ENCODE results near the gene CARD9.

CARD9 gene

GRCh38 chr9:136372561-136373299, 739 bp downstream of the CARD9 start:
- Histone ChIP-seq H3K36me3 (peaks cover 7 to 68% (median 41%) of the 10 kb centered on the region in 11 experiments; a peak in 21 of 22 replicates), H3K4me3 (peak overlapping the region; percentile 43 to 86 (median 64)), H3K27me3 (no peaks in the 10 kb centered on the region), H3K27ac (peak overlapping the region; percentile 29 to 92 (median 85); a peak in 21 of 22 replicates), H3K4me1 (peaks cover 74 to 93% (median 81%) of the 10 kb centered on the region in 10 experiments), H3K9ac (peak overlapping the region; percentile 76 to 86 (median 82)), H3K9me3 (replicated peaks in 1 of 11) (no peaks in the 10 kb centered on the region), H4K20me1 (peaks cover 0 to 67% (median 16%) of the 10 kb centered on the region in 11 experiments; a peak in 14 of 22 replicates), H3K4me2 (peak overlapping the region; percentile 89 to 99 (median 95))
- peak; percentile 38 to 94 (median 86); a peak in 18 of 22 replicates for TF ChIP-seq Cebpa-rat (IDR thresholded peaks at IDR 0.05)

GRCh38 chr9:136372006-136372405, 1.5 kb downstream of the CARD9 start:
- Histone ChIP-seq H4K20me1 (peaks cover 0 to 67% (median 11%) of the 10 kb centered on the region in 11 experiments; a peak in 14 of 22 replicates), H3K4me3 (peak overlapping the region in 9 of 10 experiments; percentile 17 to 86 (median 66); a peak in 16 of 20 replicates), H3K36me3 (peaks cover 4 to 72% (median 38%) of the 10 kb centered on the region in 11 experiments; a peak in 20 of 22 replicates), H3K4me1 (peaks cover 73 to 93% (median 79%) of the 10 kb centered on the region in 10 experiments), H3K27me3 (no peaks in the 10 kb centered on the region), H3K9ac (peak overlapping the region; percentile 76 to 86 (median 82)), H3K27ac (peak overlapping the region; percentile 21 to 92 (median 85); a peak in 21 of 22 replicates), H3K9me3 (replicated peaks in 1 of 11) (no peaks in the 10 kb centered on the region), H3K4me2 (peak overlapping the region; percentile 89 to 99 (median 95))
- TF ChIP-seq Cebpa-rat (IDR thresholded peaks at IDR 0.05) = no peak

DNA sequence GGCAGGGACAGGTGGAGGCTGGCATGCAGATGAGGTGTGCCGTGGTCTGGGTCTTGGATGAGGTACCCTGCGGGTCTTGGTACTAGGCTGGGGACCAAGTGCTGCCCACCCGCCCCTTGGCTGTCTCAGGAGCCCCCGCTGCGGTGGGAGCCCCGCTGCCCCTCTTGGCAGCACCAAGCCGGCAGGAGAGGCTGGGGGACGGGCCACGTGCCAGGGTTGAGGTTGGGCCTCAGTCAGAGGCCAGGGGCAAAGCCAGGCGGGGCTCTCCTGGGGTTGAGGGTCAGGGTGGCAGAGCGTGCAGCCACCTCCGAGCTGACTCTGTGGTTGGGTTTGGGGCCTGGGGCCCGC, 2.0 kb downstream of the CARD9 start:
- H3K4me1 ChIP-seq = peaks cover 73 to 93% (median 78%) of the 10 kb centered on the region in 10 experiments

DNA sequence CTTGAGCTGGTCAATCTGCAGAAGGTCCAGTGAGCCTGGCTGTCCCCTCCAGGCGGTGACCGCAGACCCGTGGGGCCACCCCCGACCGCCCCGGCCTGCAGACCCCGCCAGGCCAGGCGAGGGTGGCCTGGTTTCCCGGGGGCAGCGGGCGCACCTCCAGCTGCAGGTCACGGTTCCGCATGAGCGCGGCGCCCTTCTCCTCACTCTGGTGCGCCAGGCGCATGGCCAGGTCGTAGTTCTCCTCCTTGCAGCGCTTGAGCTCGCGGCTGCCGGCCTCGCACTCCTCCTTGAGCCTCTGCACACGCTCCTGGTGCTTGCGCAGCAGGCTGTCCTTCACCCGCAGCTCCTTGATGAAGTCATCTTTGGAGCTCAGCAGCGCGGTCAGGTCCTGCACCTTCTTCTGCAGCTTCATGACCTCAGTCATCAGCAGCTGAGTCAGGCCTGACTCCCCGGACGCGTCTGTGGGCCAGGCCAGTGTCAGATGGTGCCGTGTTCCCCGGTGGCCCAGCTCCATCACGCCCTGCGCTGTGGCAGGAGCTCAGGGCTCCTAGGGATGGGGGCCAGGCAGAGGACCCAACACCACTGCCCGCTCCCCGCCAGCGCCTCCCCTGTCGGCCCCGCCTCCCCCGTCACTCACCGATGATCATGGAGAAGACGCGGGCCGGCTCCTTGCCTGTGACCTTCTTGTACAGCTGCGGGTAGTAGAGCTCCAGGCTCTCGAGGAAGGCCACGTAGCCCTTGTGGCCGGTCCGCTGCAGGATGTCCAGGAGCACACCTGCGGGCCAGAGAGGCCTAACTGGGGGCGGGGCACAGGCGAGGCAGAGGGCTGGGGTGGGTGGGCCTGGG, 2.6 kb downstream of the CARD9 start:
- peaks cover 0 to 67% (median 6%) of the 10 kb centered on the region in 11 experiments; a peak in 10 of 22 replicates for H4K20me1 ChIP-seq
- H3K4me3 ChIP-seq = no peak overlapping the region
- no peaks in the 10 kb centered on the region for H3K27me3 ChIP-seq
- peak overlapping the region in 3 of 11 experiments; percentile 4 to 15 (median 10); a peak in 2 of 22 replicates for H3K27ac ChIP-seq
- peaks cover 3 to 72% (median 36%) of the 10 kb centered on the region in 11 experiments; a peak in 20 of 22 replicates for H3K36me3 ChIP-seq
- H3K4me1 ChIP-seq = peaks cover 73 to 93% (median 78%) of the 10 kb centered on the region in 10 experiments
- H3K9me3 ChIP-seq (replicated peaks in 1 of 11) = no peaks in the 10 kb centered on the region
- H3K4me2 ChIP-seq = peak overlapping the region in 2 of 11 experiments; percentile 2 to 94; a peak in 1 of 22 replicates
- TF ChIP-seq Cebpa-rat (IDR thresholded peaks at IDR 0.05) = no peak
- no peak overlapping the region for H3K9ac ChIP-seq

More for the DNA sequence above, 2.0 kb downstream of the CARD9 start:
- Histone ChIP-seq H3K9me3 (replicated peaks in 1 of 11) (no peaks in the 10 kb centered on the region), H3K4me3 (peak overlapping the region in 5 of 10 experiments; percentile 60 to 86 (median 75); a peak in 7 of 20 replicates), H3K27me3 (no peaks in the 10 kb centered on the region), H3K36me3 (peaks cover 4 to 75% (median 38%) of the 10 kb centered on the region in 11 experiments; a peak in 20 of 22 replicates), H3K9ac (peak overlapping the region; percentile 76 to 86 (median 82); a peak in 19 of 22 replicates), H3K27ac (peak overlapping the region in 10 of 11 experiments; percentile 50 to 92 (median 86); a peak in 19 of 22 replicates), H4K20me1 (peaks cover 0 to 67% (median 6%) of the 10 kb centered on the region in 11 experiments; a peak in 13 of 22 replicates), H3K4me2 (peak overlapping the region; percentile 89 to 99 (median 95))
- no peak for TF ChIP-seq Cebpa-rat (IDR thresholded peaks at IDR 0.05)

GRCh38 chr9:136370037-136370436, 3.4 kb downstream of the CARD9 start:
- Histone ChIP-seq H3K9ac (no peak overlapping the region; a peak in 1 of 22 replicates), H3K27ac (peak overlapping the region in 2 of 11 experiments; percentile 10 to 15; a peak in 3 of 22 replicates), H3K36me3 (peaks cover 0 to 70% (median 31%) of the 10 kb centered on the region in 11 experiments; a peak in 19 of 22 replicates), H3K9me3 (replicated peaks in 1 of 11) (no peaks in the 10 kb centered on the region), H3K4me3 (no peak overlapping the region), H4K20me1 (peaks cover 0 to 74% (median 11%) of the 10 kb centered on the region in 11 experiments; a peak in 12 of 22 replicates), H3K4me1 (peaks cover 73 to 93% (median 79%) of the 10 kb centered on the region in 10 experiments), H3K27me3 (no peaks in the 10 kb centered on the region), H3K4me2 (no peak overlapping the region)
- no peak for TF ChIP-seq Cebpa-rat (IDR thresholded peaks at IDR 0.05)

GRCh38 chr9:136368190-136368589, 5.3 kb downstream of the CARD9 start:
- Histone ChIP-seq H3K9ac (peak overlapping the region in 9 of 11 experiments; percentile 19 to 65 (median 54); a peak in 16 of 22 replicates), H3K36me3 (peaks cover 0 to 72% (median 23%) of the 10 kb centered on the region in 11 experiments; a peak in 15 of 22 replicates), H3K4me2 (peak overlapping the region; percentile 21 to 77 (median 59); a peak in 20 of 22 replicates), H3K9me3 (replicated peaks in 1 of 11) (no peaks in the 10 kb centered on the region), H4K20me1 (peaks cover 0 to 86% (median 24%) of the 10 kb centered on the region in 11 experiments; a peak in 14 of 22 replicates), H3K4me3 (no peak overlapping the region), H3K4me1 (peaks cover 69 to 89% (median 77%) of the 10 kb centered on the region in 10 experiments), H3K27me3 (no peaks in the 10 kb centered on the region), H3K27ac (peak overlapping the region in 3 of 11 experiments; percentile 43 to 52 (median 45); a peak in 4 of 22 replicates)
- TF ChIP-seq Cebpa-rat (IDR thresholded peaks at IDR 0.05) = no peak

DNA sequence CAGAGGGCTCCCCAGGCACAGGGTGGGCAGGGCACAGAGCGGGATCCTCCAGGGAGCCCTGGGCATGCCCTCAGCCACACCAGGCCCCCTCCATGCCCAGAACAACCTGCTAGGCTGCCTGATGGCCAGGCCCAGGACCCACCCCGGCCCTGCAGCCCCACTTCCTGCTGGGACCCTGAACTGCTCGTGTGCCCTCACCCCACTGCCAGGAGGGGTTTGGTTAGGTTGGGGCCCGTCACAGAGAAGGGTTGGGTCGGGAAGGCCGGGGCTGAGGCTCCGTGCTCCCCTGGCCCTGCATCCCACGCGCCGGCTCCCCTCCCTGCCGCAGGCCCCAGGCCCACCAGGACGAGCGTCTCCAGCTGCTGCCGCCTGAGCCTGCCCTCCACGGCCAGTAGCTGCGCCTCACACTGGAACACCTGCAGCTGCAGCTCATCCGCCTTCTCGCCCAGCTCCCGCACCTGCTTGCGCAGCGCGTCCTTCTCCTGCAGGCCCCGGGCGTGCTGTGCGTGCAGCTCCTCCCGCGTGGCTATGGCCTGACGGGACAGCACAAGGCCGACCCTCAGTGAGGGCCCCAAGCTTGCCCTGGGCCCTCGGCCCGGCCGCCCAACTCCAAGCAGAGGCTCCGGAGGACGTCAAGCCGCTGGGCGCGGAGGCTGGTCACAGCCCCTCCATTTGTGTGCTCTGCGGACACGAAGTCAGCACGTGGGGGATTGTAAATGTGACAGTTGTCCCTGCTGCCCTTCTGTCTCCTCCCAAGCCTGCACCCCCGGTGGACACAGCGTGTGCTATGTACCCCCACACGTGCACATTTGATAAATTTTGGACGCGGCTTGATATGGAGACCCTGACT, 5.9 kb downstream of the CARD9 start:
- Histone ChIP-seq H3K27ac (peak overlapping the region in 2 of 11 experiments; percentile 43 to 52; a peak in 1 of 22 replicates), H3K9ac (peak overlapping the region in 5 of 11 experiments; percentile 26 to 65 (median 58); a peak in 8 of 22 replicates), H3K27me3 (no peaks in the 10 kb centered on the region), H3K4me3 (no peak overlapping the region), H4K20me1 (peaks cover 4 to 91% (median 27%) of the 10 kb centered on the region in 11 experiments; a peak in 21 of 22 replicates), H3K4me1 (peaks cover 66 to 90% (median 77%) of the 10 kb centered on the region in 10 experiments), H3K9me3 (replicated peaks in 1 of 11) (no peaks in the 10 kb centered on the region), H3K36me3 (peaks cover 0 to 72% (median 25%) of the 10 kb centered on the region in 11 experiments; a peak in 16 of 22 replicates), H3K4me2 (peak overlapping the region; percentile 21 to 77 (median 59); a peak in 18 of 22 replicates)
- no peak for TF ChIP-seq Cebpa-rat (IDR thresholded peaks at IDR 0.05)

Data from BLaER1 treated with 17β-estradiol and CSF1 and Interleukin-3, amounts not matched to agents 10 nM and 100 nM (cell line).